Dedifferentiated amniotic fluid mesenchymal stem cell (primary cell): ENCODE results near the gene PRKG1.
A peak's percentile ranks its signal among the peaks of the same experiment; 100 is the strongest.
"Not testable (repeated sequence)": the region's sequence is repeated elsewhere in the genome, so short reads cannot be mapped to it uniquely, and the experiment has no call there.

Source experiments
- DNase-seq: peaks from one replicate; pipeline ENCODE4 v3.0.0-alpha.2; 2016; ENCODE audit errors: extremely low spot score

PRKG1 gene

DNA sequence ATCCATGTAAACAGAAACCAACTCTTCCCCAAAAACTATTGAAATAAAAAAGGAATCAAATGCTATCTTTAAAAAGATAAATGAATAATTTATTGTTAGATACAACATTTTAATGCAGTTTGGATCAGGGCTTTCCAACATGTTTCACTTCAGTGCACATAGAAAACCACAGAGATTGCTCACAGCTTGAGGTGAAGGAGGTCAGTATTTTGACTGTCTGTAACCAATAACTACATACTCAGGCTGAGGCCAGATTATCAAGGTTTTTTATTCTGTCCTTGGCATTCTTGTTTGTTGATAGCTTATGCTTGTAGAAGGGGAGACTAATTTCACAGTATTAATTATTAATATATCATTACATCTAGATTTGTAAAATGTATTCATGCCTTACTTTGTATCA, 195.5 kb downstream of the PRKG1 start:
- no peak for DNase-seq

DNA sequence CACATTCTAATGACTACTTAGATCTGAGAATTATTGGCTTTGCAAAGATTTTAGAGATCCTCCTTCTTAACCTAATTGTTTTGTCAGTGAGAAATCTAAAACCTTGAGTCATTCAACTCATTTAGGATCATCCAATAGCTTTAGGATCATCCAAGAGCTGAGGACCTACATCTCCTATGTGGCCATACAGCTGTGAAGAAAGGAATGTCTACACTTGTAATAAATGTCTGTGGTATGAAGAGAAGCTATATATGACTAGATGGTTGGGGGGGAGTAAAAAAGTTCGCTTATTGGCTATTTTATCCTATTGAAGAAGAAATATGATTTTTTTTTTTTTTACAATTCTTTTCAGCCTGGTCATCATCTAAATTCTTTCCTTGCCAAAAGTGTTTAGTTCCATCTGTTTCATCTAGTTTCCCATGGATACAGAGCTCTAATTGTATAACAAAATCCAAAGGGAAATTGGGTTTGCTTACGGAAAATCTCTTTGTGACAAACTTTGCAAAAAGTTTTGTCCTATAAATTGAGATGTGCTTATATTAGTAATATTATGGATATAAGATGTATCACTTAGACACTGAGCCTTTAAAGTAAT, 196.7 kb downstream of the PRKG1 start:
- DNase-seq = no peak

DNA sequence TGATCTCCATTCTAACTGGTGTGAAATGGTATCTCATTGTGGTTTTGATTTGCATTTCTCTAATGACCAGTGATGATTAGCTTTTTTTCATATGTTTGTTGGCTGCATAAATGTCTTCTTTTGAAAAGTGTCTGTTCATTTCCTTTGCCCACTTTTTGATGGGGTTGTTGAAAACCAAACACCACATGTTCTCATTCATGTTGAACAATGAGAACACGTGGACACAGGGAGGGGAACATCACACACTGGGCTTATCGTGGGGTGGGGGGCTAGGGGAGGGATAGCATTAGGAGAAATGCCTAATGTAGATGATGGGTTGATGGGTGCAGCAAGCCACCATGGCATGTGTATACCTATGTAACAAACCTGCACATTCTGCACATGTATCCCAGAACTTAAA, 197.8 kb downstream of the PRKG1 start:
- DNase-seq = not testable (repeated sequence)

DNA sequence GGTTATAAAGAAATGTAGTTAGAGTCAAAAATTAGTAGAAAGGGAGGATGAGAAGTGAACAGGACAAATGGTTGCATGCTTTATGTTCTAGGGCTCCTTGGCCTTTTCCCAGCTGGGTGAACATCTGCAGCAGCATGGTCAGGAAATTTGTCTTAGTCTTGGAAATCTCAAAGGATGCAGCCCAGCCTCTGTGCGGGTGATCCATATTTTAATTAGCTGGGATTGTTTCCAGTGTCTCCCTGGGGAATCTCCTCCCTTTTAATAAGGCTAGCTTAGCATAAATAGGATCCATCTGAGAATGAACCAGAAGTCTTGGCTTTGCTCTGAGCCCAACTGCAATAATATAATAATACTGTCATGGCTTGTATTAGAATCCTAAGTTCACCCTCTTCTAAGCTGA, 198.3 kb downstream of the PRKG1 start:
- DNase-seq = no peak

DNA sequence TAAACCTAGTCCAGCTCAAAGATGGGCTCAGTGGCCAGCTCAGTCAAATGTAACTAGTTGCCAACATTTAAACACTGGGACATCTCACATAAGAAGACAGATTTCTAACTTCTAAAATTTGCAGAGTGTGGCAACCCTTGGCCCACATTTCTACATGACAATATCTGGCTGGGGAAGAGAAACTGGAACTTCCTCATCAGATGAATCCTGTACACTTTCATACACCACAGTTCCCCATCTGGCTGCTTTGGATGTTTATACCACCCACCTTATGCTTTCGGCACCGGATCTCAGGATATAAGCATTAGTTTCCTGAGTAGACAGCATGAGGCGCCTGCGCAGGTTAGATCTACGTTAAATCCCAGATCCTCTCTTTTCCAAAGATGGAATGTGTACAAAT, 199.3 kb downstream of the PRKG1 start:
- DNase-seq = no peak

DNA sequence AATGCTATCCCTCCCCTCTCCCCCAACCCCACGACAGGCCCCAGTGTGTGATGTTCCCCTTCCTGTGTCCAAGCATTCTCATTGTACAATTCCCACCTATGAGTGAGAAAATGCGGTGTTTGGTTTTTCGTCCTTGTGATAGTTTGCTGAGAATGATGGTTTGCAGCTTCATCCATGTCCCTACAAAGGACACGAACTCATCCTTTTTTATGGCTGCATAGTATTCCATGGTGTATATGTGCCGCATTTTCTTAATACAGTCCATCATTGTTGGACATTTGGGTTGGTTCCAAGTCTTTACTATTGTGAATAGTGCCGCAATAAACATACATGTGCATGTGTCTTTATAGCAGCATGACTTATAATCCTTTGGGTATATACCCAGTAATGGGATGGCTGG, 201.8 kb downstream of the PRKG1 start:
- DNase-seq = not testable (repeated sequence)

- DNase-seq = not testable (repeated sequence)
Observed at GRCh38 chr10:51281387-51281786, 207.1 kb downstream of the PRKG1 start.

DNA sequence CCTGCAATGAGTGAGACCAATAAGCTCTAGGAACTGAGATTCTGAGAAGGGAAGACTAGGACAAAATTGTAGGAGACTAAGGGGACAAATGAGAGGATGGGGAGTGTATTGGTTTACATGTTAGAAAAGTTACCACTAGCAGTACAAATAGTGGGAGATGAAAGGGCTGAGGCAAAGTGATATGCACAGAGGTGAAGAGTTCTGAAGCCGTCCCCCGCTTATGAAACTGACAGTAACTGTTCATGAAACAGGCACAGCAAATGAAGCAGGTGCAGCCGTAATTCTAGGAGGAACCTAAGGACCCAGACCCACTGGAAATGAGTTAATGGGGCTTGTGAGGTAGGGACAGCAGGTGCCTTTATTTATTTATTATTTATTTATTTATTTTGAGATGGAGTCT, 211.3 kb downstream of the PRKG1 start:
- no peak for DNase-seq

DNA sequence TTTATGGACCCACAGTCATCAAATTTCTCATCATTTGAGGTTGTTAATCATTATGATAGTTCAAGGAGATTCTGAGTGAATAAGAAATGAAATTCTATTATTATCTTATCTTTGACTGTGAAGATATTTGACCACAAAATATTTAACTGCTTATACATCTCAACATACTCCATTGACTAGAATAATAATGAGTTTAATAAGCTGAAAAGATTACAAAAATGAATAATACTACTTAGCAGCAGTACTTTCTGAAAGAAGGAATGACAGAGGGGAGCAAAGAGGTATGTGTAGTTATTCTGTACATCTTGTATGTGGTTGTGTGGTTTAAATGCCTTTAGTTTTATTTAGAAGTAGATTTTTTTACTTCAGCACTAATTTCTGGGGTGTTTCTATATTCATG, 214.2 kb downstream of the PRKG1 start:
- no peak for DNase-seq

- DNase-seq = no peak
Observed at GRCh38 chr10:51289519-51289918, 215.2 kb downstream of the PRKG1 start.

- no peak for DNase-seq
Observed at GRCh38 chr10:51291961-51292360, 217.7 kb downstream of the PRKG1 start.

DNA sequence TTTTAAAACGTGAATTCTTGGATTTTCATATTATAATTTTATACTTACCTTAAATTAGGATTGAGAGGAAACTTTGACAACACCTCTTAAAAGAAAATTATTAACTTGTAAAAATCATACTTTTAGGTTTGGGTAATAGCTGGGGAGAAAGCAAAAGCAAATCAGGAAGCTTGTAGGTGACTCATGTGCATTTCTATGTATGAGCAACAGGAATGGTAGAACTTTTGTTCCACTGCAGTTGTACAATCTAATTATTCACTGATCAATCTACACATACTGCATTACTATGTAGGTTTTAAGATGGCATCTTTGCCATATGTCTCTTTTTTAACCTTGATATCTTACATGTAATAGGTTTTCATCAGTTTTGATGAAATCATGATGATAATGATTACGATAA, 223.2 kb downstream of the PRKG1 start:
- no peak for DNase-seq

GRCh38 chr10:51300617-51301304, 226.5 kb downstream of the PRKG1 start:
- peak; percentile 31 for DNase-seq

GRCh38 chr10:51301644-51302043, 227.4 kb downstream of the PRKG1 start:
- DNase-seq = no peak

- no peak for DNase-seq
Observed at GRCh38 chr10:51302316-51302715, 228.0 kb downstream of the PRKG1 start.

DNA sequence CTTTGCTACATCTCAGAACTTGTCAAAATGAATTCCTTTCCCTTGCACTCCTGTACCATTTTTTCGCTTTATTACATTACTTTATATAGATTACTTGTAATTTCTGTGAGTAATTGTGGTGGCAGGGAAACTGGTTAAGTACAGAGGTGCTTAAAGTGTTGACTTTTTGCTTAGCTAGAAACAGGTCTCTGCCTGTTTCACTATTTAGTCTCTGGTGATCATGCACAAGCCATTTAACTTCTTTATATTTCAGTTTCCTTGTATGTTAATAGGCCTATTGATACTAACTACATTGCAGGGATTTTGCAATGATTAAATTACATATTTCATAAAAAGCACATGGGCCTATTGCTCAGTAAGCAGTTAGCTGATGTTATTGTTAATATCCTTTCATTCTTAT, 233.8 kb downstream of the PRKG1 start:
- DNase-seq = no peak

GRCh38 chr10:51311228-51311627, 236.9 kb downstream of the PRKG1 start:
- no peak for DNase-seq

- no peak for DNase-seq
Observed at GRCh38 chr10:51312817-51313216, 238.5 kb downstream of the PRKG1 start.

DNA sequence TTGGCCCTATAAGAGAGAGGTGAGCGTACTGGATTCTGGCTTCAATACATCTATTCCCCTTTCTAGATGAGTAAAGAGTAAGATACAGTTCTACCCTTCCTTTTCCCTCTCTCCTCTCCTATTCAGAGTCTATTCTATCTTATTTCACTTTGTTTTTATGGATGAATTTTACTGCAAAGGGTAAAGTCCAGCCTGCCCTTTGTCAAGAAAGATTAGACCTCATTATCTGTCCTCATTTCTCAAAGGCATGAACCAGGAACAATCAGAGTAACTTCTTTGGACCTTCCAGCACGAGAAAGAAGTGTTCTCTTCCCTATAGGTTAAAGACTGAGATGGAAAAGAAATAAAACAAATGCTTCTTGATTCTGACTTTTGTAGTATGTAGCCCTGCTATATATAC, 239.0 kb downstream of the PRKG1 start:
- no peak for DNase-seq

DNA sequence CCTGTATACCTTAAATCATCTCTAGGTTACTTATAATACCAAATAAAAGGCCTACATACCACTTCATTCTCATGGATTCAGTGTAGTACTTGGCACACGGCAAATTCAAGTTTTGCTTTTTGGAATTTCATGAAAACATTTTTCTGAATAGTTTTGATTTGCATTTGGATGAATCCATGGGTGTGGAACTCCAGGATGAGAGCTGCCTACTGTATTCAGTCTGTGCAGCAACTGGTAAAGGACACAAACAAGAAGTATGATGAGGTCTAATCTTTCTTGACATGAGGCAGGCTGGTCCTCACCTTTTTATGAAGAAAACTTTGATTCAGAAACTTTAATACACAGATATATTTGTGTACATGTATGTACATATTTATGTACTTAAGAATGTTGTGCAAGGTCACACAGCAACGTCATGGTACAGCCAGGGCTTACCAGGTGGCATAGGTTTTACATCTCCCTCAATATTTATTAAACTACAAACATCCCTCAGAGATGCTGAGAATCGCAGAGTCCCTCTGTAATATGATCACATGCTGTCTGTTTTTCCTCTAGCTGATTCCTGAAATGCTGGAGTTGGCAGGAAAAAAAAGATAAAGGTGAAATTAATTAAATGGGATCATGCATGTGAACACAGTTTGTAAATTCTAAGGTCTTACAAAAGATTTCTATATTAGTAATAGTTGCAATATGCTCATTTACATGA, 239.6 kb downstream of the PRKG1 start:
- DNase-seq = no peak

DNA sequence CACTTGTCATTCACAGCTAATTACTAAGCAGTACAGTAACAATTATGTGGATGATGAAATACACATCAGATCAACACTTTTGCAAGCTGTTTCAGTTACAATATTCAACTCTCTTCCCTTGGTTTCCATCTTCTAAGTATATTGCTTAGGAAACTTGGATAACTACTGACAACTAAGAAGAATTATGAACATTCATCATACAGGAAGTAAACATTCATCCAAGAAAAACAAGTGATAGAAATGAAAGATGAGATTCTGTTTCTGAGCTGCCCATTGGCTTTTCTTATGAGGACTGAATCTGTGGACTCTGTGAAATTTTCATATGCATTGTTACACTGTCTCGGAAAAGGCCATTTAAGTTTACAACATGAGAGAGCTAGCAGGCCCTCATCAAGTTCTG, 240.2 kb downstream of the PRKG1 start:
- peak; percentile 34 for DNase-seq

GRCh38 chr10:51318399-51319172, 244.3 kb downstream of the PRKG1 start:
- no peak for DNase-seq

- no peak for DNase-seq
Observed at GRCh38 chr10:51319173-51319435, 244.8 kb downstream of the PRKG1 start.
